ENCODE results near the gene CLEC4E. TPM values are rescaled to one million over a fixed set of nuclear protein-coding genes. Genes with fewer than 3 reads are reported as not detected.
A peak's percentile ranks its signal among the peaks of the same experiment; 100 is the strongest.
"Not testable (repeated sequence)": the region's sequence is repeated elsewhere in the genome, so short reads cannot be mapped to it uniquely, and the experiment has no call there.

The CLEC4E gene
- total RNA-seq, 1 experiment from 2014 or later, result not detected

- no peaks in the 10 kb centered on the region for H3K79me2 ChIP-seq (ENCODE audit: low read depth)
- no peak overlapping the region for H3K27ac ChIP-seq
- H2AFZ ChIP-seq, result no peak overlapping the region
- no peaks in the 10 kb centered on the region for H3K36me3 ChIP-seq (ENCODE audit: low read depth)
- peaks cover 20% of the 10 kb centered on the region for H3K27me3 ChIP-seq (ENCODE audit: insufficient read depth, low read depth)
- no peaks in the 10 kb centered on the region for H3K4me1 ChIP-seq (replicated peaks; ENCODE audit: insufficient read depth)
- no peaks in the 10 kb centered on the region; the same call in 1 of the 2 replicates for H3K9me3 ChIP-seq (ENCODE audit: insufficient read depth, low read depth)
- no peak overlapping the region for H3K4me3 ChIP-seq
- CTCF ChIA-PET, result no interaction called here
- H3K9me2 ChIP-seq (ENCODE audit: insufficient read depth), result no peaks in the 10 kb centered on the region
- DNase-seq, result no peak
- no peak for TF ChIP-seq EZH2 (IDR thresholded peaks at IDR 0.05; ENCODE audit: low read depth)
- TF ChIP-seq CTCF (conservative IDR thresholded peaks at IDR 0.05), result no peak
- no peaks in the 10 kb centered on the region for H3F3A ChIP-seq (ENCODE audit: insufficient read depth, low read depth)
- H3K4me2 ChIP-seq, result no peak overlapping the region
- H4K20me1 ChIP-seq (ENCODE audit: insufficient read depth), result peaks cover 4% of the 10 kb centered on the region; the same call in 1 of the 2 replicates
- intact Hi-C loops (cut with micrococcal nuclease; ENCODE audit: unreplicated experiment), result no loop called here
- POLR2A ChIA-PET (ENCODE audit: unreplicated experiment), result no interaction called here
- no TSS peak for BruUV-seq (replicated peaks)
These were observed 36.4 kb downstream of the CLEC4E start for GRCh38 chr12:8504351-8504750.

- peaks cover 28% of the 10 kb centered on the region for H3K27me3 ChIP-seq (ENCODE audit: insufficient read depth, low read depth)
- H3K4me1 ChIP-seq (replicated peaks; ENCODE audit: insufficient read depth), result no peaks in the 10 kb centered on the region
- no peak for DNase-seq
- no TSS peak for BruUV-seq (replicated peaks)
- intact Hi-C loops (cut with micrococcal nuclease; ENCODE audit: unreplicated experiment), result no loop called here
- no peaks in the 10 kb centered on the region for H3K36me3 ChIP-seq (ENCODE audit: low read depth)
- no peaks in the 10 kb centered on the region; the same call in 1 of the 2 replicates for H3K9me3 ChIP-seq (ENCODE audit: insufficient read depth, low read depth)
- TF ChIP-seq CTCF (conservative IDR thresholded peaks at IDR 0.05), result no peak
- TF ChIP-seq EZH2 (IDR thresholded peaks at IDR 0.05; ENCODE audit: low read depth), result no peak
- peaks cover 4% of the 10 kb centered on the region; the same call in 1 of the 2 replicates for H4K20me1 ChIP-seq (ENCODE audit: insufficient read depth)
- H3F3A ChIP-seq (ENCODE audit: insufficient read depth, low read depth), result no peaks in the 10 kb centered on the region
- H2AFZ ChIP-seq, result no peak overlapping the region
- POLR2A ChIA-PET (ENCODE audit: unreplicated experiment), result no interaction called here
- H3K27ac ChIP-seq, result no peak overlapping the region
- CTCF ChIA-PET, result no interaction called here
- H3K9me2 ChIP-seq (ENCODE audit: insufficient read depth), result no peaks in the 10 kb centered on the region
- H3K4me3 ChIP-seq, result no peak overlapping the region
- no peak overlapping the region for H3K4me2 ChIP-seq
- no peaks in the 10 kb centered on the region for H3K79me2 ChIP-seq (ENCODE audit: low read depth)
These were observed 39.0 kb downstream of the CLEC4E start for GRCh38 chr12:8501720-8502119.

GRCh38 chr12:8499616-8500015 is 41.1 kb downstream of the CLEC4E start:
- DNase-seq, result no peak
- no peaks in the 10 kb centered on the region; the same call in 1 of the 2 replicates for H3K9me3 ChIP-seq (ENCODE audit: insufficient read depth, low read depth)
- no peaks in the 10 kb centered on the region for H3F3A ChIP-seq (ENCODE audit: insufficient read depth, low read depth)
- POLR2A ChIA-PET (ENCODE audit: unreplicated experiment), result no interaction called here
- TF ChIP-seq EZH2 (IDR thresholded peaks at IDR 0.05; ENCODE audit: low read depth) (no peak), CTCF (conservative IDR thresholded peaks at IDR 0.05) (peak; percentile 38; the same call in 1 of the 2 replicates)
- intact Hi-C loops (cut with micrococcal nuclease; ENCODE audit: unreplicated experiment), result no loop called here
- no peak overlapping the region for H2AFZ ChIP-seq
- H3K9me2 ChIP-seq (ENCODE audit: insufficient read depth), result no peaks in the 10 kb centered on the region
- no TSS peak for BruUV-seq (replicated peaks)
- no peak overlapping the region for H3K4me2 ChIP-seq
- H3K4me1 ChIP-seq (replicated peaks; ENCODE audit: insufficient read depth), result no peaks in the 10 kb centered on the region
- no peaks in the 10 kb centered on the region for H3K36me3 ChIP-seq (ENCODE audit: low read depth)
- no peaks in the 10 kb centered on the region for H3K79me2 ChIP-seq (ENCODE audit: low read depth)
- no peak overlapping the region for H3K4me3 ChIP-seq
- H3K27ac ChIP-seq, result no peak overlapping the region
- CTCF ChIA-PET, result no interaction called here
- peaks cover 4% of the 10 kb centered on the region; the same call in 1 of the 2 replicates for H4K20me1 ChIP-seq (ENCODE audit: insufficient read depth)
- peaks cover 32% of the 10 kb centered on the region for H3K27me3 ChIP-seq (ENCODE audit: insufficient read depth, low read depth)

GRCh38 chr12:8496074-8496473 is 44.6 kb downstream of the CLEC4E start:
- H3K4me3 ChIP-seq; H3F3A ChIP-seq (ENCODE audit: insufficient read depth, low read depth); intact Hi-C loops (cut with micrococcal nuclease; ENCODE audit: unreplicated experiment); DNase-seq; H3K27ac ChIP-seq; CTCF ChIA-PET; H4K20me1 ChIP-seq (ENCODE audit: insufficient read depth); H3K4me2 ChIP-seq; H3K79me2 ChIP-seq (ENCODE audit: low read depth); H3K4me1 ChIP-seq (replicated peaks; ENCODE audit: insufficient read depth); H3K9me2 ChIP-seq (ENCODE audit: insufficient read depth); H3K36me3 ChIP-seq (ENCODE audit: low read depth); H3K9me3 ChIP-seq (ENCODE audit: insufficient read depth, low read depth); H2AFZ ChIP-seq; BruUV-seq (replicated peaks); POLR2A ChIA-PET (ENCODE audit: unreplicated experiment): not testable (repeated sequence)
- H3K27me3 ChIP-seq (ENCODE audit: insufficient read depth, low read depth), result peaks cover 32% of the 10 kb centered on the region

- DNase-seq, CTCF ChIA-PET: not testable (repeated sequence)
These were observed 45.0 kb downstream of the CLEC4E start for GRCh38 chr12:8495671-8496070.

More at GRCh38 chr12:8495671-8496070, 45.0 kb downstream of the CLEC4E start:
- intact Hi-C loops (cut with micrococcal nuclease; ENCODE audit: unreplicated experiment); H3K27ac ChIP-seq; H3K36me3 ChIP-seq (ENCODE audit: low read depth); H4K20me1 ChIP-seq (ENCODE audit: insufficient read depth); H3K4me1 ChIP-seq (replicated peaks; ENCODE audit: insufficient read depth); H3K79me2 ChIP-seq (ENCODE audit: low read depth); BruUV-seq (replicated peaks); H3K4me2 ChIP-seq; H3K9me2 ChIP-seq (ENCODE audit: insufficient read depth); H3K9me3 ChIP-seq (ENCODE audit: insufficient read depth, low read depth); POLR2A ChIA-PET (ENCODE audit: unreplicated experiment); H3F3A ChIP-seq (ENCODE audit: insufficient read depth, low read depth); H3K4me3 ChIP-seq; H2AFZ ChIP-seq: not testable (repeated sequence)
- H3K27me3 ChIP-seq (ENCODE audit: insufficient read depth, low read depth), result peaks cover 32% of the 10 kb centered on the region
